Tibial nerve (tissue), 4 donors: ENCODE measurements around the gene SLC25A10. TPM values are rescaled to one million over a fixed set of nuclear protein-coding genes. Genes with fewer than 3 reads are reported as not detected.

Experiments
- DNase-seq, 2 donors: peaks; one replicate each; pipeline ENCODE4 v3.0.0-alpha.2; 2019; ENCODE audit warnings: low spot score in 2 of 2
- H3K27ac ChIP-seq, 4 donors: fragments of 200-600 bp; sonication (generic) in 3 of 4; one replicate each; pipeline ENCODE4 v1.5.1; 2017 to 2019; ENCODE audit warnings: mild to moderate bottlenecking in 1 of 4
- H3K27me3 ChIP-seq, 2 donors: fragments of 200-600 bp; sonication (generic) in 1 of 2; one replicate each; pipeline versions ENCODE4 v1.5.1 to v1.6.0; 2017 to 2019
- H3K36me3 ChIP-seq, 3 donors: fragments of 200-600 bp; sonication (generic); one replicate each; pipeline ENCODE4 v1.5.1; 2018 to 2019
- H3K4me1 ChIP-seq, 4 donors: fragments of 200-600 bp; sonication (generic) in 3 of 4; one replicate each; pipeline ENCODE4 v1.5.1; 2017 to 2019
- H3K4me3 ChIP-seq, 4 donors: fragments of 200-600 bp; sonication (generic) in 3 of 4; one replicate each; pipeline ENCODE4 v1.5.1; 2017 to 2019; ENCODE audit warnings: mild to moderate bottlenecking in 1 of 4, moderate library complexity in 1 of 4
- H3K9me3 ChIP-seq, 4 donors: fragments of 200-600 bp; sonication (generic) in 3 of 4; one replicate each; pipeline ENCODE4 v1.5.1; 2017 to 2019
- EP300 ChIP-seq, 2 donors: sonication (generic); formaldehyde crosslinking; IDR thresholded peaks; one replicate each; pipeline ENCODE4 v1.6.1; 2017; ENCODE audit warnings: antibody characterized with exemption in 2 of 2, mild to moderate bottlenecking in 1 of 2
- POLR2A ChIP-seq, 2 donors: fragments of 450-650 bp; IDR thresholded peaks; one replicate each; pipeline ENCODE4 v1.6.1; 2017; ENCODE audit warnings: antibody characterized with exemption in 2 of 2, mild to moderate bottlenecking in 2 of 2, moderate library complexity in 2 of 2
- WGBS, 2 donors: methylation state at CpG; one replicate each; pipeline ENCODE4 v1.1.5; 2018; 5-methylcytosine and 5-hydroxymethylcytosine counted together
- total RNA-seq, 4 donors: library from RNA; depleted of rRNA; stranded (reverse); fragments of >200 nt; gene quantifications; one replicate each; pipeline ENCODE4 v1.1.0, GENCODE V29; 2016
- TF ChIP-seq, protein P1 (sequence below), 5 experiments: fragments of 200-600 bp in 3 of 5; fragments of 450-650 bp in 2 of 5; sonication (generic) in 3 of 5; IDR thresholded peaks; one replicate each; pipeline ENCODE4 v1.5.1; 2016 to 2019; ENCODE audit warnings: antibody characterized with exemption in 5 of 5, mild to moderate bottlenecking in 3 of 5, moderate library complexity in 2 of 5

The SLC25A10 gene
- total RNA-seq, 4 donors from 2014 or later = 10.8 to 32.1 (median 22.6) TPM

DNA sequence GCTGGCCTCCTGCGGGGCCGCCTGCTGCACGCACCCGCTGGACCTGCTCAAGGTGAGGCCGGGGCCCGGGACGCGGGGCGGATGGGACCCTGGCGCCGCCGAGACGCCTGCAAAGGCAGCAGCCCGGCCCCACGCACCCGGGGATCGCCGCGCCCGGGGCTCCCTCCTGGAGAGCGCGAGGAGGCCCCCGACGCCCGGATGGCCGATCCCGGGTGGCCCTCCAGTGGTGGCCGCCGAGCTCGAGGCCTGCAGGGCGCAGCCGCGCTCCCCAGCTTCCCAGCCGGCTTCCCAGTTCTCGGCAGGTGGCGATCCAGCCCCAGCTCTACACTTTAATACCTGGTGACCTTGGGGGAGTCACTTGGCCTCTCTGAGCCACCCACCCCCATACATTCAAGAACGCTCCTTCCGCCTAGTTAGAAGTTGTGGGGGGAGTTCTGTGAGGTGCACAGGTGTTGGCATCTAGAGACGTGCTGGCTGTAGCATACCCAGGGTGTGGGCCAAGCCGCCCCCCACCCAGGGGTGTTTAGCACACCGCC lies 452 bp downstream of the SLC25A10 start:
- TF ChIP-seq, protein P1, sequence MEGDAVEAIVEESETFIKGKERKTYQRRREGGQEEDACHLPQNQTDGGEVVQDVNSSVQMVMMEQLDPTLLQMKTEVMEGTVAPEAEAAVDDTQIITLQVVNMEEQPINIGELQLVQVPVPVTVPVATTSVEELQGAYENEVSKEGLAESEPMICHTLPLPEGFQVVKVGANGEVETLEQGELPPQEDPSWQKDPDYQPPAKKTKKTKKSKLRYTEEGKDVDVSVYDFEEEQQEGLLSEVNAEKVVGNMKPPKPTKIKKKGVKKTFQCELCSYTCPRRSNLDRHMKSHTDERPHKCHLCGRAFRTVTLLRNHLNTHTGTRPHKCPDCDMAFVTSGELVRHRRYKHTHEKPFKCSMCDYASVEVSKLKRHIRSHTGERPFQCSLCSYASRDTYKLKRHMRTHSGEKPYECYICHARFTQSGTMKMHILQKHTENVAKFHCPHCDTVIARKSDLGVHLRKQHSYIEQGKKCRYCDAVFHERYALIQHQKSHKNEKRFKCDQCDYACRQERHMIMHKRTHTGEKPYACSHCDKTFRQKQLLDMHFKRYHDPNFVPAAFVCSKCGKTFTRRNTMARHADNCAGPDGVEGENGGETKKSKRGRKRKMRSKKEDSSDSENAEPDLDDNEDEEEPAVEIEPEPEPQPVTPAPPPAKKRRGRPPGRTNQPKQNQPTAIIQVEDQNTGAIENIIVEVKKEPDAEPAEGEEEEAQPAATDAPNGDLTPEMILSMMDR (IDR thresholded peaks at IDR 0.05) = peak in 1 of 5 experiments; percentile 1
- no peak for TF ChIP-seq EP300 (IDR thresholded peaks at IDR 0.05)
- Histone ChIP-seq H3K27me3 (no peaks in the 10 kb centered on the region), H3K27ac (peak overlapping the region; percentile 10 to 88 (median 82)), H3K4me1 (peaks cover 0 to 51% (median 36%) of the 10 kb centered on the region in 4 donors), H3K36me3 (peaks cover 0 to 42% (median 0%) of the 10 kb centered on the region in 3 donors), H3K4me3 (peak overlapping the region; percentile 63 to 90 (median 84)), H3K9me3 (no peaks in the 10 kb centered on the region)
- WGBS, 2 donors = 0 to 13% methylated on average over 6 to 13 of the region's 41 CpGs
- DNase-seq = no peak

DNA sequence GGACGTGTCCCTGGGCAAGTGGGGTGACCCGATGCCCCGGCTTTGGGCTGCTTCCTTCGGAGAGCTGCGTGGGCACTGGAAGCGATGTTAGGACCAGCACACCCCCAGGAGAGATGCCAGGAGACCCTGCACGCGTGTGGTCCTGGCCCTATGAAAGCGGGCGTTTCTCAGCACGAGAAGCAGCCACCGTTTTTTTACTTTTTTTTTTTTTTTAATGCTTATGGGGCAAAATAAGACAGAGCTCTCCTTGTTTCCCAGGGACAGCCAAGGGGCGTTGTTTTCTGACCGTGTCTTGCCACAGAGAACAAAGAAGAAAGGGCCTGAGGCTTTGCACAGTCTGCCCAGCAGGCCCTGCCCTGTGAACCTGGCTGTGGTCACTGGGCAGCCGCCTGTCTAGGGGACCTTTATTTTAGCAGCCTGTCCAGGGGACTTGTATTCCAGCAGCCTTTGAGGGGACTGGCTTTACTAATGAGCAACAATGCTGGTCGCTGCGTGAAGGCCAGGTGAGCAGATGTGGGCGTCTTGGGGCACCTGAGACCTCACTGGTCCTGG lies 996 bp downstream of the SLC25A10 start:
- H3K4me3 ChIP-seq = peak overlapping the region; percentile 63 to 90 (median 84)
- 16 to 19% methylated on average over 15 to 16 of the region's 18 CpGs for WGBS, 2 donors
- H3K36me3 ChIP-seq = peaks cover 0 to 42% (median 0%) of the 10 kb centered on the region in 3 donors
- H3K27me3 ChIP-seq = no peaks in the 10 kb centered on the region
- no peak for DNase-seq
- no peaks in the 10 kb centered on the region for H3K9me3 ChIP-seq
- TF ChIP-seq EP300 (IDR thresholded peaks at IDR 0.05) = peak; percentile 18 to 26
- no peak for TF ChIP-seq POLR2A (IDR thresholded peaks at IDR 0.05)
- TF ChIP-seq, protein P1 (IDR thresholded peaks at IDR 0.05) = no peak
- H3K4me1 ChIP-seq = peaks cover 0 to 51% (median 36%) of the 10 kb centered on the region in 4 donors
- H3K27ac ChIP-seq = peak overlapping the region; percentile 10 to 88 (median 82)

DNA sequence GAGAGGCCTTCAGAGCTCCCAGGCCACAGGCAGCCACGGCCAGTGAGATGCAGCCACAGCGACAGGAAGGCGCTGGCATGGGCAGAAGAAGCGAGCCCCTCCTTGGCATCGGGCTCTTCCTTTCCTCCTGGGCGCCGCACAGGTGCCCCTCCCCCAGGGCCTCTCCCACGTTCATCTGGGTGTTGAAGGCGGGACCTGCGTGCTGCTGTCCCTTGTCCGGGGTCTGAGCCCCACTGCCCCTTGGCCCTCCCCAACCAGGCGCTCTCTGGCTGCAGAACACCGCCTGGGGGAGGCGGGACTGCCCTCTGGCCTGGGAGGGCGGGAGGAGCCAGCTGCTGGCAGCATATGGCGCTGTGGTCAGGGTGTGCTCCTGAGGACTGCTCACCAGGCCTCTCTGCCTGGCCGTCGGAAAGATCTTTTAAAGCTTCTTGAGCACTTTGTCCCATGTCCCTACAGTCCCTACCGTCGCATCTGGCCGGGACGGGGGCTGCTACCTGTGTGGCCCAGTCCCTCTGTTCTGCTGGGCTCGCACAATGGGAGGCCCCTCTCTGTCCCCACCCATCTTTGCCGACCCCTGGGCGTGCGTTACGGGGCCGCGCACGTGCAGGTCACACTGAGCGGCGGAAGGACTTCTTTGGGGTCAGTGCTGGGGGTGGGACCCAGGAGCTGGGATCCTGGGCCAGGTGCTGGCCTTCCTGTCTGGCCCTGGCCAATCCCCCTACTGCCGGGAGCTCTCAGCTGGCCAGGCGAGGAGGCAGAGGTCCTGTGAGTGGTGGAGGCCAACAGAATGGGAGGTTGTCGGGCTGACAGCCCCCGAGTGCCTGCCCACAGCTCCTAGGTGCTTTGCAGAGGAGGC lies 1.7 kb downstream of the SLC25A10 start:
- peak overlapping the region; percentile 10 to 88 (median 76) for H3K27ac ChIP-seq
- H3K4me3 ChIP-seq = peak overlapping the region; percentile 63 to 90 (median 84)
- no peak for TF ChIP-seq EP300 (IDR thresholded peaks at IDR 0.05)
- TF ChIP-seq, protein P1 (IDR thresholded peaks at IDR 0.05) = no peak
- no peak for TF ChIP-seq POLR2A (IDR thresholded peaks at IDR 0.05)
- H3K36me3 ChIP-seq = peaks cover 0 to 44% (median 0%) of the 10 kb centered on the region in 3 donors
- DNase-seq = no peak
- H3K27me3 ChIP-seq = no peaks in the 10 kb centered on the region
- peaks cover 0 to 51% (median 36%) of the 10 kb centered on the region in 4 donors for H3K4me1 ChIP-seq
- no peaks in the 10 kb centered on the region for H3K9me3 ChIP-seq
- 35 to 39% methylated on average over 23 to 29 of the region's 36 CpGs for WGBS, 2 donors

DNA sequence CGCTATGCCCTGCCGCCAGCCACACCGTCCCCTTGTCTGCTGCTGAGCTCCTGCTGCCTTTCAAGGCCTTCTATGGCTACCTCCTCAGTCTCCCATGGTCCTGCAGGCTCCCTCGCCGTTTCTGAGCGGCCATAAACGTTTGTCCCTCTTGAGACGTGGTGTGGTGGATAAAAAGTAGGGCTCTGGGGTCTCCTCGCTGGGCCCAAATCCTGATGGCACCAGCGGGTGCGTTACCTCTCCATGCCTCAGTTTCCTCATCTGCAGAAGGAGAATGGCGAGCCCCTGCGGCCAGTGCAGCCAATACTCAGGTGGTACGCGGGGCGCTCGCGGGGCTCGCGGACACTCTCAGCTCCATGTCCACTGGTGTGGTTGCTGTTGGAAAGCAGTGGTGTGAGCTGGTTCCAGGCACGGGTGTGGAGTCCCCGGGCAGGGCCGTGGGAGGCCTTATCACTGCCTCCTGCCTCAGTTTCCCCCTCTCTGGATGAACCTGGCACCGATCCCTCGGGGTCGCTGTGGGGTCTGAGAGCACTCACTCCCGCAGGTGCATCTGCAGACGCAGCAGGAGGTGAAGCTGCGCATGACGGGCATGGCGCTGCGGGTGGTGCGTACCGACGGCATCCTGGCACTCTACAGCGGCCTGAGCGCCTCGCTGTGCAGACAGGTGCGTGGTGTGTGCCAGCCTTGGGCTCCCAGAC lies 2.5 kb downstream of the SLC25A10 start:
- Histone ChIP-seq H3K4me3 (peak overlapping the region in 1 of 4 donors; percentile 90), H3K36me3 (peaks cover 0 to 52% (median 0%) of the 10 kb centered on the region in 3 donors), H3K27ac (peak overlapping the region in 3 of 4 donors; percentile 72 to 88 (median 81)), H3K4me1 (peaks cover 0 to 51% (median 36%) of the 10 kb centered on the region in 4 donors), H3K27me3 (no peaks in the 10 kb centered on the region), H3K9me3 (no peaks in the 10 kb centered on the region)
- TF ChIP-seq, protein P1 (IDR thresholded peaks at IDR 0.05) = no peak
- TF ChIP-seq POLR2A (IDR thresholded peaks at IDR 0.05) (no peak), EP300 (IDR thresholded peaks at IDR 0.05) (no peak)
- DNase-seq = no peak
- WGBS, 2 donors = 90 to 92% methylated on average over 31 to 39 of the region's 39 CpGs
